HepG2 (cell line): ENCODE data around the gene RABL2B. TPM values are rescaled to one million over a fixed set of nuclear protein-coding genes. Genes with fewer than 3 reads are reported as not detected.

ENCODE experiments used
- ATAC-seq: fragments of 200-7000 bp; cut with Tn5 transposase; 3 replicates; pipeline ENCODE4 v1.9.1; 2020; ENCODE audit warnings: mild to moderate bottlenecking, moderate library complexity
- BruUV-seq: library from RNA; stranded (reverse); fragments of 400-500 nt; replicated peaks from 2 replicates; lab custom pipeline; 2021; lab: Mats Ljungman, UMichigan
- CTCF ChIA-PET: fragments of 300-600 bp; formaldehyde crosslinking; extraction: SDS; loops from one replicate; lab custom pipeline; 2021; ENCODE audit warnings: low total read pairs, inconsistent platforms, low intra/inter-chr PET ratio; lab: Yijun Ruan, JAX
- POLR2A ChIA-PET: fragments of 350-600 bp; sonication (Branson Sonifier 250); formaldehyde crosslinking; loops from one replicate; lab custom pipeline; 2020; ENCODE audit warnings: antibody characterized with exemption, inconsistent platforms; lab: Yijun Ruan, JAX
- DNase-seq: peaks from one replicate; pipeline ENCODE4 v3.0.0-alpha.2; 2015; ENCODE audit warnings: low spot score
- FAIRE-seq: peaks from 3 replicates; lab custom pipeline; 2011; peaks lifted over from hg19 to GRCh38; lab: Jason Lieb, UNC
- H2AFZ ChIP-seq: one replicate; pipeline ENCODE4 v1.6.1; 2011; ENCODE audit warnings: low read length, inconsistent platforms
- H3K27ac ChIP-seq: fragments of 300-600 bp; 3 replicates; pipeline ENCODE4 v1.8.0; 2011; ENCODE audit warnings: mixed run types, mild to moderate bottlenecking, mixed read lengths, low read length, inconsistent platforms; ENCODE audit not compliant: insufficient read depth; ENCODE audit errors: extremely low read length
- H3K27me3 ChIP-seq, 2 experiments: fragments of 200-600 bp in 1 of 2; 2 replicates in 1 of 2; 3 replicates in 1 of 2; pipeline versions ENCODE4 v1.6.0 to v1.8.0; 2011; ENCODE audit warnings: low read length in 2 of 2, mild to moderate bottlenecking in 2 of 2, moderate library complexity in 2 of 2, inconsistent platforms in 1 of 2; ENCODE audit not compliant: insufficient read depth in 2 of 2, control insufficient read depth in 1 of 2
- H3K36me3 ChIP-seq, 2 experiments: fragments of 200-600 bp in 1 of 2; replicated peaks in 1 of 2; 2 replicates in 1 of 2; 3 replicates in 1 of 2; pipeline versions ENCODE4 v1.5.1 to v1.8.0; 2011; ENCODE audit warnings: low read length in 2 of 2, inconsistent platforms in 1 of 2; ENCODE audit not compliant: insufficient read depth in 2 of 2, control insufficient read depth in 1 of 2
- H3K4me1 ChIP-seq: 2 replicates; pipeline ENCODE4 v1.5.1; 2012; ENCODE audit warnings: low read length, inconsistent platforms; ENCODE audit not compliant: insufficient read depth
- H3K4me2 ChIP-seq: 2 replicates; pipeline ENCODE4 v1.6.0; 2011; ENCODE audit warnings: low read depth, low read length, inconsistent platforms
- H3K4me3 ChIP-seq, 3 experiments: fragments of 200-600 bp in 1 of 3; sonication (generic), shearing (Covaris generic) in 1 of 3; replicated peaks in 1 of 3; 2 replicates each; pipeline ENCODE4 v1.5.1; 2011 to 2016; ENCODE audit warnings: low read length in 3 of 3, inconsistent platforms in 2 of 3, low read depth in 2 of 3, mild to moderate bottlenecking in 2 of 3, control low read depth in 1 of 3, mixed read lengths in 1 of 3; ENCODE audit not compliant: insufficient read depth in 1 of 3
- H3K79me2 ChIP-seq: one replicate; pipeline ENCODE4 v1.6.1; 2011; ENCODE audit warnings: low read length, inconsistent platforms; ENCODE audit not compliant: insufficient read depth
- H3K9ac ChIP-seq: 2 replicates; pipeline ENCODE4 v1.6.0; 2011; ENCODE audit warnings: mild to moderate bottlenecking, low read depth, low read length, inconsistent platforms; ENCODE audit not compliant: insufficient read depth
- H3K9me3 ChIP-seq: 2 replicates; pipeline ENCODE4 v1.5.1; 2012; ENCODE audit warnings: mild to moderate bottlenecking, low read length
- H4K20me1 ChIP-seq: 2 replicates; pipeline ENCODE4 v1.6.0; 2011; ENCODE audit warnings: inconsistent platforms, mild to moderate bottlenecking, low read length, moderate library complexity; ENCODE audit not compliant: insufficient read depth
- ARHGAP35 ChIP-seq: sonication (generic); formaldehyde crosslinking; IDR thresholded peaks from 2 replicates; pipeline ENCODE4 v1.9.0; 2022; ENCODE audit warnings: mild to moderate bottlenecking, inconsistent platforms, moderate library complexity, missing genetic modification reagents, borderline replicate concordance
- CEBPG ChIP-seq: IDR thresholded peaks from 2 replicates; pipeline ENCODE4 v1.6.1; 2016
- HNRNPLL ChIP-seq: fragments of 200-400 bp; formaldehyde crosslinking; IDR thresholded peaks from 2 replicates; pipeline ENCODE4 v1.6.1; 2017; ENCODE audit warnings: mild to moderate bottlenecking, low read depth, low read length; ENCODE audit not compliant: poor library complexity, severe bottlenecking
- KMT2A ChIP-seq: sonication (generic); formaldehyde crosslinking; IDR thresholded peaks from 2 replicates; pipeline ENCODE4 v1.4.0; 2020; ENCODE audit warnings: missing genetic modification reagents
- KMT2B ChIP-seq: IDR thresholded peaks from 2 replicates; pipeline ENCODE4 v1.6.1; 2016; ENCODE audit warnings: missing genetic modification reagents, missing compliant biosample characterization
- MXI1 ChIP-seq: IDR thresholded peaks from 3 replicates; pipeline ENCODE4 v1.6.1; 2012; ENCODE audit warnings: low read depth, low read length, inconsistent platforms, borderline replicate concordance
- PLRG1 ChIP-seq: fragments of 450-650 bp; conservative IDR thresholded peaks from 2 replicates; pipeline ENCODE4 v1.6.1; 2016
- ZBTB8A ChIP-seq: sonication (generic); formaldehyde crosslinking; IDR thresholded peaks from 2 replicates; pipeline ENCODE4 v1.4.0; 2020; ENCODE audit warnings: mild to moderate bottlenecking, low read depth, missing genetic modification reagents, borderline replicate concordance
- ZNF414 ChIP-seq: sonication (generic); formaldehyde crosslinking; IDR thresholded peaks from 2 replicates; pipeline ENCODE4 v1.5.0; 2020; ENCODE audit warnings: missing genetic modification reagents
- ZNF780A ChIP-seq: sonication (generic); formaldehyde crosslinking; IDR thresholded peaks from 2 replicates; pipeline ENCODE4 v1.8.0; 2022; ENCODE audit warnings: mild to moderate bottlenecking, missing genetic modification reagents, moderate library complexity
- ZZZ3 ChIP-seq: sonication (generic); formaldehyde crosslinking; IDR thresholded peaks from 2 replicates; pipeline ENCODE4 v1.4.0; 2020; ENCODE audit warnings: missing genetic modification reagents, mild to moderate bottlenecking, borderline replicate concordance
- WGBS: methylation state at CpG from one replicate; pipeline ENCODE4 v1.1.6; 2017; ENCODE audit warnings: low lambda C conversion rate; 5-methylcytosine and 5-hydroxymethylcytosine counted together
- in situ Hi-C: cut with HindIII; loops from 2 replicates; pipeline ENCODE4 v1.10.0; 2017; ENCODE audit warnings: low pct_unique_long_range_greater_than_20kb; ENCODE audit not compliant: extremely low pct_ligation_motif_present
- intact Hi-C: fragments of 100-400 bp; cut with micrococcal nuclease; formaldehyde crosslinking; loops from one replicate; pipeline ENCODE4 v1.10.0; 2022; ENCODE audit not compliant: unreplicated experiment
- polyA plus RNA-seq, 8 experiments: library from polyadenylated mRNA; depleted of rRNA in 3 of 8; stranded (reverse) in 7 of 8; unstranded in 1 of 8; fragments of >200 nt; fragmentation: Illumina TruSeq in 4 of 8; extraction: Trizol in 4 of 8; gene quantifications; 2 replicates each; pipeline versions ENCODE4 v1.2.1 to v1.2.3, GENCODE V29; 2011 to 2016; ENCODE audit warnings: low read depth in 4 of 8, missing spikeins in 1 of 8, mixed read lengths in 1 of 8; ENCODE audit not compliant: insufficient read depth in 1 of 8
- total RNA-seq, 5 experiments: library from RNA; depleted of rRNA; stranded (reverse); fragments of >200 nt; fragmentation: Illumina TruSeq; extraction: Trizol; gene quantifications; 2 replicates each; pipeline ENCODE4 v1.2.3, GENCODE V29; 2016; ENCODE audit warnings: low read depth in 1 of 5

Gene RABL2B
- total and polyA plus RNA-seq, 2 of the 13 experiments (the other 11 are each of a cell fraction or from before 2014, with no cell fraction given): 8.0 to 27.9 TPM

GRCh38 chr22:50732681-50733080, 50.8 kb downstream of the RABL2B start:
- Histone ChIP-seq H2AFZ (no peak overlapping the region), H3K4me3 (no peak overlapping the region), H3K9ac (no peak overlapping the region), H3K27me3 (no peaks in the 10 kb centered on the region; a peak in 1 of 5 replicates), H3K9me3 (no peaks in the 10 kb centered on the region), H3K4me2 (no peak overlapping the region), H3K79me2 (no peaks in the 10 kb centered on the region), H3K27ac (no peak overlapping the region), H3K4me1 (no peaks in the 10 kb centered on the region), H3K36me3 (peaks cover 0 to 3% of the 10 kb centered on the region in 2 experiments; a peak in 2 of 5 replicates), H4K20me1 (no peaks in the 10 kb centered on the region)
- no TSS peak for BruUV-seq
- 94% methylated on average over 12 of the region's 12 CpGs for WGBS
- intact Hi-C loops (no loop called here), in situ Hi-C loops (no loop called here)
- TF ChIP-seq KMT2B (no peak), KMT2A (CRISPR knock-in tag) (no peak), CEBPG (no peak), ARHGAP35 (CRISPR knock-in tag) (no peak), MXI1 (no peak), ZBTB8A (CRISPR knock-in tag) (no peak), PLRG1 (no peak), HNRNPLL (no peak), ZNF780A (no peak), ZNF414 (no peak), ZZZ3 (no peak)
- FAIRE-seq: no peak
- no peak for DNase-seq
- ChIA-PET POLR2A (no interaction called here), CTCF (interaction anchor here (1.4 kb wide), 1 partner anchor 42 kb away, joined by 5 read pairs; no protein-coding TSS in a partner anchor)
- no peak for ATAC-seq
